Motor neuron (in vitro differentiated cells): Measurements from ENCODE around the gene RTKN. TPM values are rescaled to one million over a fixed set of nuclear protein-coding genes. Genes with fewer than 3 reads are reported as not detected.
"Not testable (repeated sequence)": the region's sequence is repeated elsewhere in the genome, so short reads cannot be mapped to it uniquely, and the experiment has no call there.

Experiments used
- ATAC-seq, 8 experiments: fragments of 200-7000 bp; cut with Tn5 transposase; replicated peaks in 6 of 8; 2 replicates each; pipeline ENCODE4 v1.8.0; 2021; ENCODE audit warnings: mild to moderate bottlenecking in 8 of 8, moderate library complexity in 8 of 8
- H3K27ac ChIP-seq, 2 donors: fragments of 250-450 bp; sonication (Bioruptor Pico); 2 replicates each; pipeline ENCODE4 v1.9.0; 2021; ENCODE audit warnings: antibody characterized with exemption in 2 of 2, mild to moderate bottlenecking in 2 of 2, moderate library complexity in 1 of 2
- H3K4me1 ChIP-seq, 2 donors: fragments of 250-450 bp; sonication (Bioruptor Pico); replicated peaks in 1 of 2; 2 replicates each; pipeline ENCODE4 v1.6.1; 2021; ENCODE audit warnings: antibody characterized with exemption in 2 of 2, mild to moderate bottlenecking in 2 of 2, moderate library complexity in 1 of 2
- H3K4me3 ChIP-seq, 5 donors: fragments of 250-450 bp; sonication (Bioruptor Pico); 2 replicates each; pipeline ENCODE4 v1.9.0; 2021; ENCODE audit warnings: antibody characterized with exemption in 5 of 5, mild to moderate bottlenecking in 5 of 5, moderate library complexity in 4 of 5
- WGBS, 10 experiments: fragments of 450-650 bp; shearing (Covaris generic); methylation state at CpG; one replicate each; pipeline ENCODE4 v1.0.0; 2022; 5-methylcytosine and 5-hydroxymethylcytosine counted together
- in situ Hi-C, 9 experiments: fragments of 400-800 bp; cut with MboI; loops; one replicate each; pipeline ENCODE4 v1.15.0; 2021; ENCODE audit warnings: low sequenced_read_pairs in 9 of 9, low pct_unique_long_range_greater_than_20kb in 2 of 9; ENCODE audit not compliant: unreplicated experiment in 9 of 9
- total RNA-seq, 8 experiments: library from RNA; unstranded; fragments of 300-600 nt; gene quantifications; 2 replicates each; pipeline versions ENCODE4 v1.2.3 to v1.2.4, GENCODE V29; 2022

RTKN gene
- total RNA-seq, 8 experiments from 2014 or later, result 1.4 to 33.2 (median 9.7) TPM

DNA sequence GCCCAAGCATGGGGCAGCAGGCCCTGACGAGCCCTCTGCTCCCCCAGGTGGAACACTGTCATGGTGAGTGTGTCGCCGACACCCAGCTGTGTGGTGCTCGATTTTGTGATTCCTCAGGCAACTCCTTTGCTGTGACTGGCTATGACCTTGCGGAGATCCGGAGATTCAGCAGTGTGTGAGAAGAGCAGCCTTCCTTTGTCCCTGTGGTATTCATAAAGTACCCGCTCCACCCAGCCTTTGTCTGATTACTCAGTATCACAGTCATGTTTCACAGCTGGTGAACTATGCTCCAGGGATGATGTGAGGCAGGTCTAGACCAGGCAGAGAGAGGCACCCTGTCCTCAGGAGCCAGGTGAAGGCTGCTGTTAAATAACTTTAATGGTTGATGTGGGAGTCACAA lies 16.2 kb downstream of the RTKN start:
- in situ Hi-C loops, result no loop called here
- Histone ChIP-seq H3K4me1 (peaks cover 0 to 8% of the 10 kb centered on the region in 2 donors), H3K27ac (no peak overlapping the region), H3K4me3 (no peak overlapping the region)
- WGBS, 10 experiments, result 10 to 100% (median 69%) methylated on average over 1 to 2 of the region's 7 CpGs; no CpG with 5 or more reads in 7 of the 10 experiments
- peak in 2 of 8 experiments; percentile 23 to 42 for ATAC-seq

GRCh38 chr2:74424995-74425406 lies 16.7 kb downstream of the RTKN start:
- no peak overlapping the region for H3K27ac ChIP-seq
- peaks cover 0 to 11% of the 10 kb centered on the region in 2 donors for H3K4me1 ChIP-seq
- 79 to 100% (median 90%) methylated on average over 2 of the region's 5 CpGs; no CpG with 5 or more reads in 6 of the 10 experiments for WGBS, 10 experiments
- in situ Hi-C loops, result no loop called here
- H3K4me3 ChIP-seq, result no peak overlapping the region
- ATAC-seq, result no peak

- WGBS, 10 experiments, result 59 to 100% (median 85%) methylated on average over 1 to 2 of the region's 5 CpGs; no CpG with 5 or more reads in 3 of the 10 experiments
- in situ Hi-C loops, result no loop called here
- H3K4me3 ChIP-seq, result no peak overlapping the region
- no peak for ATAC-seq
- peaks cover 0 to 11% of the 10 kb centered on the region in 2 donors for H3K4me1 ChIP-seq
- H3K27ac ChIP-seq, result no peak overlapping the region
Measured at GRCh38 chr2:74424139-74424992, 17.4 kb downstream of the RTKN start.

- Histone ChIP-seq H3K4me1 (peaks cover 0 to 11% of the 10 kb centered on the region in 2 donors), H3K4me3 (no peak overlapping the region), H3K27ac (no peak overlapping the region)
- in situ Hi-C loops, result no loop called here
- ATAC-seq, result no peak
- WGBS, 10 experiments, result 80 to 100% (median 94%) methylated on average over 1 to 7 of the region's 9 CpGs; no CpG with 5 or more reads in 2 of the 10 experiments
Measured at GRCh38 chr2:74423231-74424095, 18.3 kb downstream of the RTKN start.

- Histone ChIP-seq H3K27ac (peak within 1 kb of the TSS; percentile 89 to 97), H3K4me1 (peaks cover 0 to 17% of the 10 kb centered on the region in 2 donors), H3K4me3 (peak within 1 kb of the TSS; percentile 52 to 70 (median 57))
- in situ Hi-C loops, result no loop called here
- 0 to 13% (median 6%) methylated on average over 4 to 16 of the region's 57 CpGs; no CpG with 5 or more reads in 2 of the 10 experiments for WGBS, 10 experiments
- peak; percentile 79 to 97 (median 95) for ATAC-seq
Measured at GRCh38 chr2:74421221-74421870, 20.4 kb downstream of the RTKN start, which contains the start of the genes C2orf81 and WDR54. Gene C2orf81, minus strand, starts transcription at chr2:74421619. Its CDS starts 59 bp downstream, at chr2:74421560. Gene WDR54, plus strand, starts transcription at chr2:74421730. Its CDS starts 424 bp downstream, at chr2:74422154.

- Histone ChIP-seq H3K4me1 (peaks cover 0 to 17% of the 10 kb centered on the region in 2 donors), H3K4me3 (peak overlapping the region; percentile 52 to 70 (median 57)), H3K27ac (peak overlapping the region; percentile 89 to 97)
- 57 to 96% (median 82%) methylated on average over 3 to 19 of the region's 19 CpGs for WGBS, 10 experiments
- in situ Hi-C loops, ATAC-seq: not testable (repeated sequence)
Measured at GRCh38 chr2:74420443-74421103, 21.2 kb downstream of the RTKN start.

DNA sequence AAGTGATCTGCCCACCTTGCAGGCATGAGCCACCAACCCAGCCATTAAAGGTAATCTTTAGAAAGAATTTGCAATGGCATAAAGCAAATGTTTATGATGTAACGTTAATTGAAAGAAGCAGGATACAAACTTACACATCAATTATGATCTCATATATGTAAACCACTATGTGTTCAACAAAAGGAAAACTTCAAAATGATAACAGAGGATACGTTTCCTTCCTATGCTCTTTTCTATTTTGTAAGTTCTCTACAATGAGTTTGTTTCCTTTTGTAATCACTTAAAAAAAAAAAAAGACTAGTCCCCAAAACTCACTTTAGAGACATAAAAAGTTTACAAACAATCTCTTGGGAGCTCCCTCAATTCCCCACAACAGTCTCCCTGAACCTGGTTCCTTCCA lies 21.7 kb downstream of the RTKN start:
- no peak overlapping the region for H3K4me3 ChIP-seq
- 39 to 100% (median 82%) methylated on average over 1 to 2 of the region's 2 CpGs for WGBS, 10 experiments
- no peak for ATAC-seq
- in situ Hi-C loops, result no loop called here
- H3K4me1 ChIP-seq, result peaks cover 0 to 17% of the 10 kb centered on the region in 2 donors
- H3K27ac ChIP-seq, result no peak overlapping the region

DNA sequence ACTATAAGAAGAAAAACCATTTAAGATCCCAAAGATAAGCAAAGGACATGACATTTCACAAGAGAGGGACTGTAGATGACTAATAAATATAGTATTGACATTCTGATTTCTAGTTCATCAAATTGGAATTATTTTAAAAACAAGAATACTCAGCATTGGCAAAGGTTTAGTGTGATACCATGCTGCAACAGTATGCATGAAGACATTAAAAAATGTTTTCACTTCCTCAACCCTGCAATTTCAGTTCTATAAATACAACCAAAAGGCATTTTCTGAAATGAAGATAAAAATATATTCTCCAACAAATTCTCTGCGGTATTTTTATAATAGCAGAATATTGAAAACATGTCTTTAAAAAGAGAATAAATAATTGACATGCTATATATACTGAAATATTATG lies 22.4 kb downstream of the RTKN start:
- in situ Hi-C loops, result no loop called here
- H3K27ac ChIP-seq, result no peak overlapping the region
- peaks cover 0 to 17% of the 10 kb centered on the region in 2 donors for H3K4me1 ChIP-seq
- ATAC-seq, result no peak
- no peak overlapping the region for H3K4me3 ChIP-seq
- WGBS, 10 experiments, result 86 to 100% (median 100%) methylated on average over 1 of the region's 1 CpG; no CpG with 5 or more reads in 3 of the 10 experiments

GRCh38 chr2:74418312-74418711 lies 23.4 kb downstream of the RTKN start:
- H3K27ac ChIP-seq, result no peak overlapping the region
- ATAC-seq, result no peak
- H3K4me1 ChIP-seq, result peaks cover 0 to 17% of the 10 kb centered on the region in 2 donors
- H3K4me3 ChIP-seq, result no peak overlapping the region
- in situ Hi-C loops, result no loop called here
- WGBS, 10 experiments, result 20 to 98% (median 83%) methylated on average over 1 to 19 of the region's 27 CpGs; no CpG with 5 or more reads in 3 of the 10 experiments

DNA sequence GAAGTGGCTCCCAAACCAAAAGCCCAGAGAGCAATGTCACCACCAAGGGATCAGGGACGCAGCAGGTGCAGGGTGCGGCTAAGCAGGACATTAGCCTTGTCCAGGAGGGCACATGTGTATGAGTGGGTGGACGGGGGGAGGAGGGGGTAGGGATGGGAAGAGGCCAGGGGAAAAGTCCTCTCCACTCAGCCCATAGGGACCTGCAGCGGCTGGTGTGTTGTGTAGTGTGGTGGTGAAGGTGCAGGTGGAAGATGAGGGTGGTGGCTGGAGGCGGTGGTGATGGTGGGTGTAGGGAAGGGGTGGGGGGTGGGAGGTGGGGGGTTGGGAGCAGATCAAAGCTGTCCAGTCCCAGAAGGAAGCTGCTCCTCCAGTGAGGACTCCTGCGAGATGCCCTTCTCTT lies 24.0 kb downstream of the RTKN start:
- in situ Hi-C loops, result no loop called here
- WGBS, 10 experiments, result 100% methylated on average over 3 of the region's 6 CpGs; no CpG with 5 or more reads in 9 of the 10 experiments
- ATAC-seq, result no peak
- H3K27ac ChIP-seq, result no peak overlapping the region
- H3K4me3 ChIP-seq, result no peak overlapping the region
- H3K4me1 ChIP-seq, result peaks cover 0 to 17% of the 10 kb centered on the region in 2 donors

- no peak for ATAC-seq
- no peak overlapping the region for H3K4me3 ChIP-seq
- H3K27ac ChIP-seq, result no peak overlapping the region
- H3K4me1 ChIP-seq, result peaks cover 0 to 13% of the 10 kb centered on the region in 2 donors
- WGBS, 10 experiments, result 40 to 100% methylated on average over 1 of the region's 3 CpGs; no CpG with 5 or more reads in 8 of the 10 experiments
- in situ Hi-C loops, result no loop called here
Measured at GRCh38 chr2:74417197-74417596, 24.5 kb downstream of the RTKN start.

- in situ Hi-C loops, result no loop called here
- WGBS, 10 experiments, result 0 to 100% (median 50%) methylated on average over 1 to 2 of the region's 3 CpGs; no CpG with 5 or more reads in 2 of the 10 experiments
Measured at GRCh38 chr2:74416778-74417177, 25.0 kb downstream of the RTKN start.

More at GRCh38 chr2:74416778-74417177, 25.0 kb downstream of the RTKN start:
- H3K27ac ChIP-seq, result no peak overlapping the region
- ATAC-seq, result no peak
- no peak overlapping the region for H3K4me3 ChIP-seq
- H3K4me1 ChIP-seq, result peaks cover 0 to 12% of the 10 kb centered on the region in 2 donors
